Esophagus squamous epithelium (tissue), 5 donors: ENCODE data around the gene HUNK. TPM values are rescaled to one million over a fixed set of nuclear protein-coding genes. Genes with fewer than 3 reads are reported as not detected.

Experiments used
- DNase-seq: peaks from one replicate; lab custom pipeline; 2025; lab: John Stamatoyannopoulos, UW
- H3K27ac ChIP-seq, 4 donors: fragments of 200-600 bp; sonication (generic); one replicate each; pipeline ENCODE4 v1.5.1; 2016 to 2019; ENCODE audit warnings: mild to moderate bottlenecking in 1 of 4
- H3K27me3 ChIP-seq, 4 donors: fragments of 200-600 bp; sonication (generic); 1 replicate in 3 of 4; 2 replicates in 1 of 4; pipeline versions ENCODE4 v1.5.1 to v1.6.0; 2017 to 2021; ENCODE audit warnings: antibody characterized with exemption in 1 of 4
- H3K36me3 ChIP-seq, 3 donors: fragments of 200-600 bp; sonication (generic); one replicate each; pipeline ENCODE4 v1.5.1; 2016 to 2019
- H3K4me1 ChIP-seq, 3 donors: fragments of 200-600 bp; sonication (generic); one replicate each; pipeline ENCODE4 v1.5.1; 2017 to 2019
- H3K4me3 ChIP-seq, 4 donors: fragments of 200-600 bp; sonication (generic); 1 replicate in 3 of 4; 2 replicates in 1 of 4; pipeline ENCODE4 v1.5.1; 2016 to 2019; ENCODE audit warnings: mild to moderate bottlenecking in 2 of 4, moderate library complexity in 1 of 4
- H3K9me3 ChIP-seq, 3 donors: fragments of 200-600 bp; sonication (generic); one replicate each; pipeline ENCODE4 v1.5.1; 2016 to 2019
- POLR2A ChIP-seq, 4 donors: fragments of 450-650 bp; IDR thresholded peaks; one replicate each; pipeline ENCODE4 v1.6.1; 2017; ENCODE audit warnings: antibody characterized with exemption in 4 of 4, mild to moderate bottlenecking in 4 of 4, moderate library complexity in 3 of 4
- WGBS, 2 donors: methylation state at CpG; one replicate each; pipeline ENCODE4 v1.1.5; 2018; 5-methylcytosine and 5-hydroxymethylcytosine counted together
- intact Hi-C: fragments of 100-400 bp; cut with DNase I; formaldehyde crosslinking; loops from one replicate; pipeline ENCODE4 v1.15.0; 2022
- total RNA-seq, 4 donors: library from RNA; depleted of rRNA; stranded (reverse); fragments of >200 nt; gene quantifications; one replicate each; pipeline ENCODE4 v1.1.0, GENCODE V29; 2016
- TF ChIP-seq, protein P1 (sequence below), 6 experiments: fragments of 450-650 bp in 4 of 6; fragments of 200-600 bp in 2 of 6; sonication (generic) in 2 of 6; IDR thresholded peaks; one replicate each; pipeline ENCODE4 v1.5.1; 2016 to 2019; ENCODE audit warnings: antibody characterized with exemption in 6 of 6, mild to moderate bottlenecking in 4 of 6, moderate library complexity in 4 of 6
- donor health status: DM: yes; HTN: yes; CAD: no.

HUNK gene
- total RNA-seq, 4 donors from 2014 or later: under 0.01 to 2.8 (median 0.42) TPM

DNA sequence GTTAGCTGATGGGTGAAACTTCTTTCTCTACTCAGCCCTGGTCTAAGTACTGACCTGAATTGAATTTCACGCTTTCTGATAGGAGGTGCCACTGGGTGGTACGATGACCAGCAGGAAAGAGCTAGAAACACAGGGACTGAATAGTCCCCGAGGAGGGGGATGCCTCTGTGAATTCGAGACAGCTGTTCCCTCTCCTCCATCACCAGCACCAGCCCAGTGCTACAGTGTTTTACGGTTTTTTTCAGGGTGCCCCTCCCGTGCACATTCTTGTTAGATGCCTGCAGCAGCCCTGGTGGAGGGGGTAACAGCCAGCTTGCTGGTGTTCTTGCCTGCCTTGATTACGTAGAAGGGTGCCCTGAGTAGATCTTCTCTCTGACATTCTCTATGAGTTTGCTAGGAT, 7.1 kb downstream of the HUNK start:
- no peak for TF ChIP-seq POLR2A (IDR thresholded peaks at IDR 0.05)
- 52 to 59% methylated on average over 7 of the region's 7 CpGs for WGBS, 2 donors
- peaks cover 0 to 57% (median 0%) of the 10 kb centered on the region in 4 donors for H3K27me3 ChIP-seq
- H3K9me3 ChIP-seq: no peaks in the 10 kb centered on the region
- peaks cover 0 to 28% (median under 1%) of the 10 kb centered on the region in 3 donors for H3K4me1 ChIP-seq
- H3K27ac ChIP-seq: no peak overlapping the region
- intact Hi-C loops: loop anchor here (10.0 kb wide), 1 partner anchor 135 kb away; no protein-coding TSS in a partner anchor
- DNase-seq: no peak
- H3K4me3 ChIP-seq: no peak overlapping the region
- H3K36me3 ChIP-seq: no peaks in the 10 kb centered on the region

DNA sequence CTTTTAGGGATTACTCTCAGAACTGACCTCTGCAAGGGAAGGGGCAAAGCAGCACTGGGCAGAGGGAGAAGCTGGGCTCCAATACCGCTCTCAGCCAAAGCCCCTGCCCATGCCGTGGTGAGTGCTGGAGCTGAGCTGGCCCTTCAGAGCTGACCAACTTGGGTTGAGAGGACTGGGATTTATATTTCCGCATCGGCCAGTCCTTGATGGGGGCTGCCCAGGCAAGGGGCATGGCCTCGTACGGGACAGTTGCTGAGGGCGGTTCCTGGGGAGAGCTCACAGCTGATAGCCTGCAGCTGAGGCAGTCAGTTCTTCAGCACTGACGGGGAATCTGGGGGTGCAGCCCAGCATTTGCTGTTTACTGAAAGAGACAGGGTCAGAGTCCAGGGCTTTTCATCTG, 8.0 kb downstream of the HUNK start:
- H3K4me1 ChIP-seq: peaks cover 0 to 19% (median 0%) of the 10 kb centered on the region in 3 donors
- intact Hi-C loops: no loop called here
- H3K9me3 ChIP-seq: no peaks in the 10 kb centered on the region
- no peak overlapping the region for H3K4me3 ChIP-seq
- WGBS, 2 donors: 80 to 100% methylated on average over 1 to 2 of the region's 8 CpGs
- no peak overlapping the region for H3K27ac ChIP-seq
- TF ChIP-seq, protein P1, sequence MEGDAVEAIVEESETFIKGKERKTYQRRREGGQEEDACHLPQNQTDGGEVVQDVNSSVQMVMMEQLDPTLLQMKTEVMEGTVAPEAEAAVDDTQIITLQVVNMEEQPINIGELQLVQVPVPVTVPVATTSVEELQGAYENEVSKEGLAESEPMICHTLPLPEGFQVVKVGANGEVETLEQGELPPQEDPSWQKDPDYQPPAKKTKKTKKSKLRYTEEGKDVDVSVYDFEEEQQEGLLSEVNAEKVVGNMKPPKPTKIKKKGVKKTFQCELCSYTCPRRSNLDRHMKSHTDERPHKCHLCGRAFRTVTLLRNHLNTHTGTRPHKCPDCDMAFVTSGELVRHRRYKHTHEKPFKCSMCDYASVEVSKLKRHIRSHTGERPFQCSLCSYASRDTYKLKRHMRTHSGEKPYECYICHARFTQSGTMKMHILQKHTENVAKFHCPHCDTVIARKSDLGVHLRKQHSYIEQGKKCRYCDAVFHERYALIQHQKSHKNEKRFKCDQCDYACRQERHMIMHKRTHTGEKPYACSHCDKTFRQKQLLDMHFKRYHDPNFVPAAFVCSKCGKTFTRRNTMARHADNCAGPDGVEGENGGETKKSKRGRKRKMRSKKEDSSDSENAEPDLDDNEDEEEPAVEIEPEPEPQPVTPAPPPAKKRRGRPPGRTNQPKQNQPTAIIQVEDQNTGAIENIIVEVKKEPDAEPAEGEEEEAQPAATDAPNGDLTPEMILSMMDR (IDR thresholded peaks at IDR 0.05): no peak
- TF ChIP-seq POLR2A (IDR thresholded peaks at IDR 0.05): no peak
- H3K36me3 ChIP-seq: no peaks in the 10 kb centered on the region
- peaks cover 0 to 48% (median 0%) of the 10 kb centered on the region in 4 donors for H3K27me3 ChIP-seq
- no peak for DNase-seq

DNA sequence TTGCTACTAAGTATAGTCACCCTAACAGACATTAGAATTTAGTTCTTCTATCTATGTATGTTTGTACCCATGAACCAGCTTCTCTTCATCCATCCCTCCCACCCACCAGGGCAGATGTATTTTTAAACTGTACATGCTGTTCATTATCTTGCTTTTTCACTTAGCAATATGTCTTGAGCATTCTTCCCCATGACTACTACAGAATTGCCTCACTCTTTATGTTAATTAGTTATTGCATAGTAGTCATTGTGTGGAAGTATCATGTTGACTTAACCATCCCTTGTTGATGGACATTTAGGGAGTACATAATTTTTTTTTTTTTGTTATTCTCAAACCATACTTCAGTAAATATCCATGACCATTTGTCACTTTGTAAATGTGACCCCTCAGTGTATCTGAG, 9.9 kb downstream of the HUNK start:
- Histone ChIP-seq H3K9me3 (no peaks in the 10 kb centered on the region), H3K4me1 (peaks cover 0 to 17% (median 0%) of the 10 kb centered on the region in 3 donors), H3K27me3 (peaks cover 0 to 29% (median 0%) of the 10 kb centered on the region in 4 donors), H3K4me3 (no peak overlapping the region), H3K36me3 (no peaks in the 10 kb centered on the region), H3K27ac (no peak overlapping the region)
- no peak for DNase-seq
- intact Hi-C loops: no loop called here
- TF ChIP-seq, protein P1 (IDR thresholded peaks at IDR 0.05): no peak
- no peak for TF ChIP-seq POLR2A (IDR thresholded peaks at IDR 0.05)

DNA sequence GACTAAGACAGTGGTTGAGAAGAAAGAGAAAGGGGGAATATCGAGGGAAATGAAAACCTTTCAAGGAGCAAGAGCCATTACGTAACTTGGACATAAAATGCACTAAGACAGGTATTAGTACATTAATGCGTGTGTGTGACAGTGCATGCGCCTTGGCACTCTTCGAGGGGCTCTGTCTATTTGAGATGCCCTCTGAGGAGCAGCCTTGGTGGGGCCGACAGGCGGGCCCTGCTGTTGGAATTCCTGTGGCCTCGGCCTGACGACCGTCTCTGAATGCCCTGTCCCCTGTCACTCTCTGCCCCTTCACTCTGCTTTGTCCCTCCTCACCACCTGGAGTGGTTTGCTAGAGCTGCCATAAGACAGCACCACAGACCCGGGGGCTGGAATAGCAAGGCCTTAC, 12.3 kb downstream of the HUNK start:
- TF ChIP-seq, protein P1 (IDR thresholded peaks at IDR 0.05): no peak
- TF ChIP-seq POLR2A (IDR thresholded peaks at IDR 0.05): no peak
- intact Hi-C loops: no loop called here
- no peak overlapping the region for H3K4me3 ChIP-seq
- H3K4me1 ChIP-seq: peaks cover 0 to 7% (median 0%) of the 10 kb centered on the region in 3 donors
- DNase-seq: no peak
- H3K27ac ChIP-seq: no peak overlapping the region
- no peaks in the 10 kb centered on the region for H3K36me3 ChIP-seq
- no peaks in the 10 kb centered on the region for H3K9me3 ChIP-seq
- WGBS, 2 donors: 87 to 95% methylated on average over 10 to 11 of the region's 11 CpGs
- H3K27me3 ChIP-seq: peaks cover 0 to 21% (median 0%) of the 10 kb centered on the region in 4 donors

DNA sequence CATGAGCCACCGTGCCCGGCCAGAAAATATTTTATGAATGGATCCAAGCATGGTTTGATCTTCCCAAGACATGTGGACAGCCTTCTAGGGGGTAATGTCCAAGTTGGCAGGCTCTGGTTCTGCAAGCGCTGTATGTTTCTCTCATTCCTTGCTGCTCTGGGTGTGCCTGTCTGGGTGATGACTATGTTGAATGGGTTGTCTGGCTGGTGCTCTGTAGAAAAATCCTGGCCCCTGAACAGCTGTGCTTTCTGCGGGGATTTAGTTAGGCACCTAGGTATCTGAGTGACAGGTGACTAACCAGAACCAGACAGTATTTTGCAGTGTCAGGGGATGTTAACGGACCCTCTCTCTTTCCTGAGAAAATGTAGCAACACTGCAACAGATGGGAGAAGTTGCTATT, 14.1 kb downstream of the HUNK start:
- WGBS, 2 donors: 65 to 84% methylated on average over 3 to 5 of the region's 5 CpGs
- DNase-seq: no peak
- intact Hi-C loops: no loop called here

More for the DNA sequence above, 14.1 kb downstream of the HUNK start:
- H3K9me3 ChIP-seq: no peaks in the 10 kb centered on the region
- no peak overlapping the region for H3K4me3 ChIP-seq
- no peaks in the 10 kb centered on the region for H3K36me3 ChIP-seq
- peaks cover 0 to 6% (median 0%) of the 10 kb centered on the region in 3 donors for H3K4me1 ChIP-seq
- no peak overlapping the region for H3K27ac ChIP-seq
- H3K27me3 ChIP-seq: peaks cover 0 to 6% (median 0%) of the 10 kb centered on the region in 4 donors
- TF ChIP-seq, protein P1 (IDR thresholded peaks at IDR 0.05): no peak
- no peak for TF ChIP-seq POLR2A (IDR thresholded peaks at IDR 0.05)
